SK-N-MC (cell line): ENCODE data around the gene BICD1.

Experiments
- FOXP2 ChIP-seq: optimal IDR thresholded peaks from 2 replicates; pipeline ENCODE3; 2011; ENCODE audit warnings: mild to moderate bottlenecking, moderate library complexity; ENCODE audit not compliant: insufficient read depth; ENCODE audit errors: extremely low read length, control extremely low read depth
- POLR2AphosphoS5 ChIP-seq: IDR thresholded peaks from 2 replicates; pipeline ENCODE4 v1.6.1; 2012; ENCODE audit warnings: mild to moderate bottlenecking, low read depth, low read length, borderline replicate concordance

GRCh38 chr12:32117316-32117715, 10.7 kb downstream of the BICD1 start:
- TF ChIP-seq POLR2AphosphoS5 (no peak), FOXP2 (no peak)
